Measurements from ENCODE around the gene ALPL. TPM values are rescaled to one million over a fixed set of nuclear protein-coding genes. Genes with fewer than 3 reads are reported as not detected.

ALPL gene
- polyA plus RNA-seq, 2 of the 4 experiments (the other 2 are of a cell fraction), result 0.06 to 0.31 TPM

DNA sequence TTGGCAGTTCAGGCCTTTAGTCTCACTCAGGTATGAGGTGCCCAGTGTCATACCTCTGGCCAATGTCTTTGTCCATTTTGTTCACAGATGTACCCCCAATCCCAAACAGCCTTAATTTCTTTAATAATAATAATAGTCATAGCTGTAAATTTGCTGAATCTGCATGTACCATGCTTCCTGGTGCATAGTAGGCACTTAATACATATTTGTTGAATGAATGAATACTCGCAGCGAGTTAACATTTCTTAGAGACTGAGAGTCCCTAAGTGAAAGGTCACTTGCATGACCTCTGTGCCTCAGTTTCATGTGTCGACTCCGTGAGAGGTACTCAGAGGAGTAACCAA is 12.5 kb downstream of the ALPL start:
- ATAC-seq (no peak), FAIRE-seq (no peak), DNase-seq (ENCODE audit: low read depth in 1 of 2, low spot score in 1 of 2) (no peak)
- POLR2A ChIA-PET, result no interaction called here
- no peak overlapping the region for H3K27ac ChIP-seq
- no peaks in the 10 kb centered on the region for H3K9me3 ChIP-seq
- H3K4me3 ChIP-seq, result no peak overlapping the region
- CTCF ChIA-PET, result interaction anchor here (1.2 to 2.4 kb wide), 3 partner anchors 13 to 152 kb away, joined by 3 to 10 read pairs (median 4); no protein-coding TSS in a partner anchor
- no peaks in the 10 kb centered on the region for H3K4me1 ChIP-seq
- no peak for TF ChIP-seq CBX2 (IDR thresholded peaks at IDR 0.05; ENCODE audit: borderline replicate concordance, low read depth)
- TF ChIP-seq MAFK (IDR thresholded peaks at IDR 0.05; ENCODE audit: partially characterized antibody), result peak; percentile 15
- 93% methylated on average over 4 of the region's 4 CpGs for WGBS (ENCODE audit: missing lambda C conversion rate)
- no peak overlapping the region for H3K4me2 ChIP-seq

DNA sequence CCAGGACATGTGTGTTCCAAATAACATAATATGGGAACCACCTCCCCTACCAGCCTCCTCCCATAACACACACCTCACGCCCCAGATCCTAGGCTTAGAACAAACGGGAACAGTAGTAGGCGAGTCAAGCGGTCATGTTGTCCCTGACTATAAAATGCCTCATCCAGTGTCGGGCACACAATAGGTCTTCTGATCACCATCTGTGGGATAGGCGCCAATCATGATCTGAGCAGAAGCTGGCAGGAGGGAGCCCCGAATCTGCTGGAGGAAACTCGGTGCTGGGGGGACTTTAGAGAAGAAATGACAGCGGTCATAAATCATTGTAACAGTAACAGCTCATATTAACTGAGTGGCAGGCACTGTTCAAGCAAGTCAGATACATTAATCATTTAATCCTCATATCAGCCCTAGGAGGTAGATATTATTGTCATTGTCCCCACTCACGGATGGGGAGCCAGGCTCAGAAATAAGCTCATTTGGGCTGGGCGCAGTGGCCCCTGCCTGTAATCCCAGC is 13.4 kb downstream of the ALPL start:
- H3K9me3 ChIP-seq, result no peaks in the 10 kb centered on the region
- TF ChIP-seq EP300 (IDR thresholded peaks at IDR 0.05) (no peak), FOSB (CRISPR knock-in tag; IDR thresholded peaks at IDR 0.05) (no peak), NFE2L2 (conservative IDR thresholded peaks at IDR 0.05; ENCODE audit: low read length) (no peak), RFX5 (IDR thresholded peaks at IDR 0.05) (no peak), RCOR1 (IDR thresholded peaks at IDR 0.05; ENCODE audit: low read depth, low read length) (no peak), BHLHE40 (IDR thresholded peaks at IDR 0.05; ENCODE audit: low read depth, low read length) (no peak), KDM5A (IDR thresholded peaks at IDR 0.05) (no peak), ESRRA (IDR thresholded peaks at IDR 0.05; ENCODE audit: borderline replicate concordance, low read length) (no peak), HOXB13 (CRISPR knock-in tag; IDR thresholded peaks at IDR 0.05; ENCODE audit: low read depth) (no peak)
- TF ChIP-seq, protein P1, sequence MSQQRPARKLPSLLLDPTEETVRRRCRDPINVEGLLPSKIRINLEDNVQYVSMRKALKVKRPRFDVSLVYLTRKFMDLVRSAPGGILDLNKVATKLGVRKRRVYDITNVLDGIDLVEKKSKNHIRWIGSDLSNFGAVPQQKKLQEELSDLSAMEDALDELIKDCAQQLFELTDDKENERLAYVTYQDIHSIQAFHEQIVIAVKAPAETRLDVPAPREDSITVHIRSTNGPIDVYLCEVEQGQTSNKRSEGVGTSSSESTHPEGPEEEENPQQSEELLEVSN (IDR thresholded peaks at IDR 0.05; ENCODE audit: borderline replicate concordance, low read depth), result no peak
- ATAC-seq (no peak), DNase-seq (ENCODE audit: low read depth in 1 of 2, low spot score in 1 of 2) (no peak), FAIRE-seq (no peak)
- no peak overlapping the region for H3K27ac ChIP-seq
- WGBS (ENCODE audit: missing lambda C conversion rate), result 67% methylated on average over 11 of the region's 11 CpGs
- POLR2A ChIA-PET, result no interaction called here
- H3K4me1 ChIP-seq, result no peaks in the 10 kb centered on the region
- CTCF ChIA-PET, result interaction anchor here (1.2 kb wide), 1 partner anchor 153 kb away, joined by 3 read pairs; no protein-coding TSS in a partner anchor
- H3K4me2 ChIP-seq, result no peak overlapping the region
- no peak overlapping the region for H3K4me3 ChIP-seq

DNA sequence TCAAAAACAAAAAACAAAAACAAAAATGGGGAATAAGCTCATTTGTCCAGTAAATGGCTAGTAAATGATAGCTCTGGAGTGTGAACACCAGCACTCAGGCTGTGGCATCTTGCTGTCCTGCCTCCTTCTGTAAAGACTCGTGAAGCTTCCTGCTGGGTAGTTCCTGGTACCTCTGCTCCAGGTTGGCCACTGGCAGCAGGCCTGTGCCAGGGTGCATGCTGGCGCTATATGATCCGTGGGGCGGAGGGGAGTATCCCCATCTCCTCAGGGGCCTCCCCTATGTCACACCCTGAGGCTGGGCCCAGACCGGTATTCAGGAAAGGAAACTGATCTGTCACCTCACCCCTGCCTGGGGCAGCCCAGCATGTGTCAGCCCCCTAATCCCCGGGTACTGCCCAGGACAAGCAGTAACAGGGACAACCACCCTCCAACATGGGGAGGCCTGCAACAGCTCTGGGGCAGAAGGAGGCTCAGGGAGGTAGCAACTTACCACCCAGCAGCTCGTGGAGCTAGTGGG is 14.1 kb downstream of the ALPL start:
- CTCF ChIA-PET, result interaction anchor here (1.2 to 1.7 kb wide), 2 partner anchors 17 to 50 kb away, joined by 3 to 5 read pairs; no protein-coding TSS in a partner anchor
- H3K4me1 ChIP-seq, result no peaks in the 10 kb centered on the region
- TF ChIP-seq, protein P1 (IDR thresholded peaks at IDR 0.05; ENCODE audit: borderline replicate concordance, low read depth), result no peak
- TF ChIP-seq, protein P2, sequence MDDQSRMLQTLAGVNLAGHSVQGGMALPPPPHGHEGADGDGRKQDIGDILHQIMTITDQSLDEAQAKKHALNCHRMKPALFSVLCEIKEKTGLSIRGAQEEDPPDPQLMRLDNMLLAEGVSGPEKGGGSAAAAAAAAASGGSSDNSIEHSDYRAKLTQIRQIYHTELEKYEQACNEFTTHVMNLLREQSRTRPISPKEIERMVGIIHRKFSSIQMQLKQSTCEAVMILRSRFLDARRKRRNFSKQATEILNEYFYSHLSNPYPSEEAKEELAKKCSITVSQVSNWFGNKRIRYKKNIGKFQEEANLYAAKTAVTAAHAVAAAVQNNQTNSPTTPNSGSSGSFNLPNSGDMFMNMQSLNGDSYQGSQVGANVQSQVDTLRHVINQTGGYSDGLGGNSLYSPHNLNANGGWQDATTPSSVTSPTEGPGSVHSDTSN (IDR thresholded peaks at IDR 0.05), result no peak
- DNase-seq (ENCODE audit: low read depth in 1 of 2, low spot score in 1 of 2) (no peak), FAIRE-seq (no peak), ATAC-seq (no peak; a peak in 1 of 6 replicates)
- H3K27ac ChIP-seq, result no peak overlapping the region
- no peak overlapping the region for H3K4me2 ChIP-seq
- POLR2A ChIA-PET, result no interaction called here
- H3K4me3 ChIP-seq, result no peak overlapping the region
- WGBS (ENCODE audit: missing lambda C conversion rate), result 92% methylated on average over 2 of the region's 7 CpGs
- H3K9me3 ChIP-seq, result no peaks in the 10 kb centered on the region

DNA sequence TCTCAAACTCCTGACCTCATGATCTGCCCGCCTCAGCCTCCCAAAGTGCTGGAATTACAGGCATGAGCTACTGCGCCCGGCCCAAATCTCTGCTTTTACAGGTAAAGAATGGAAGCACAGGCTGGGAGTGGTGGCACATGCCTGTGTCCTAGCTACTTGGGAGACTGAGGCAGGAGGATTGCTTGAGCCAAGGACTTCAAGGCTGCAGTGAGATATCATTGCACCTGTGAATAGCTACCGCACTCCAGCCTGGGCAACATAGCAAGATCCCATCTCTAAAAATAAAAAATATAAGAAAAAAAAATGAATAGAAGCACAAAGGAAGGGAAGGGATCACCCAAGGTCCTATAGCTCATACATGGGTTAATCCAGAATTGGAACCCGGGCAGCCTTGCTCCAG is 15.0 kb downstream of the ALPL start:
- ATAC-seq (no peak), FAIRE-seq (no peak), DNase-seq (ENCODE audit: low read depth in 1 of 2, low spot score in 1 of 2) (no peak)
- Histone ChIP-seq H3K4me1 (no peaks in the 10 kb centered on the region), H3K27ac (no peak overlapping the region), H3K9me3 (no peaks in the 10 kb centered on the region), H3K4me2 (no peak overlapping the region), H3K4me3 (no peak overlapping the region)
- POLR2A ChIA-PET, result no interaction called here
- CTCF ChIA-PET, result interaction anchor here (1.2 to 1.7 kb wide), 2 partner anchors 18 to 49 kb away, joined by 3 to 5 read pairs; no protein-coding TSS in a partner anchor
- 83% methylated on average over 5 of the region's 5 CpGs for WGBS (ENCODE audit: missing lambda C conversion rate)
- TF ChIP-seq KDM5A (IDR thresholded peaks at IDR 0.05) (no peak), ESRRA (IDR thresholded peaks at IDR 0.05; ENCODE audit: borderline replicate concordance, low read length) (no peak), SREBF2 (IDR thresholded peaks at IDR 0.05) (no peak), CBX8 (IDR thresholded peaks at IDR 0.05) (no peak), KDM1A (IDR thresholded peaks at IDR 0.05; ENCODE audit: low read depth) (no peak), POLR2AphosphoS2 (conservative IDR thresholded peaks at IDR 0.05; ENCODE audit: low read length) (no peak), SMC3 (IDR thresholded peaks at IDR 0.05) (no peak), HDAC2 (IDR thresholded peaks at IDR 0.05) (no peak), CEBPB (IDR thresholded peaks at IDR 0.05) (no peak), CBX2 (IDR thresholded peaks at IDR 0.05; ENCODE audit: borderline replicate concordance, low read depth) (no peak), BHLHE40 (IDR thresholded peaks at IDR 0.05; ENCODE audit: low read depth, low read length) (no peak), TP53 (CRISPR knock-in tag; IDR thresholded peaks at IDR 0.05) (no peak), RAD21 (conservative IDR thresholded peaks at IDR 0.05 in 1 of 2, IDR thresholded peaks at IDR 0.05 in 1 of 2) (no peak)
- TF ChIP-seq, protein P3, sequence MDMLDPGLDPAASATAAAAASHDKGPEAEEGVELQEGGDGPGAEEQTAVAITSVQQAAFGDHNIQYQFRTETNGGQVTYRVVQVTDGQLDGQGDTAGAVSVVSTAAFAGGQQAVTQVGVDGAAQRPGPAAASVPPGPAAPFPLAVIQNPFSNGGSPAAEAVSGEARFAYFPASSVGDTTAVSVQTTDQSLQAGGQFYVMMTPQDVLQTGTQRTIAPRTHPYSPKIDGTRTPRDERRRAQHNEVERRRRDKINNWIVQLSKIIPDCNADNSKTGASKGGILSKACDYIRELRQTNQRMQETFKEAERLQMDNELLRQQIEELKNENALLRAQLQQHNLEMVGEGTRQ (IDR thresholded peaks at IDR 0.05), result no peak
- TF ChIP-seq, protein P4, sequence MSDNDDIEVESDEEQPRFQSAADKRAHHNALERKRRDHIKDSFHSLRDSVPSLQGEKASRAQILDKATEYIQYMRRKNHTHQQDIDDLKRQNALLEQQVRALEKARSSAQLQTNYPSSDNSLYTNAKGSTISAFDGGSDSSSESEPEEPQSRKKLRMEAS (IDR thresholded peaks at IDR 0.05), result no peak
- TF ChIP-seq, protein P5, sequence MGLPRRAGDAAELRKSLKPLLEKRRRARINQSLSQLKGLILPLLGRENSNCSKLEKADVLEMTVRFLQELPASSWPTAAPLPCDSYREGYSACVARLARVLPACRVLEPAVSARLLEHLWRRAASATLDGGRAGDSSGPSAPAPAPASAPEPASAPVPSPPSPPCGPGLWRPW (IDR thresholded peaks at IDR 0.05), result no peak
- TF ChIP-seq, protein P6, sequence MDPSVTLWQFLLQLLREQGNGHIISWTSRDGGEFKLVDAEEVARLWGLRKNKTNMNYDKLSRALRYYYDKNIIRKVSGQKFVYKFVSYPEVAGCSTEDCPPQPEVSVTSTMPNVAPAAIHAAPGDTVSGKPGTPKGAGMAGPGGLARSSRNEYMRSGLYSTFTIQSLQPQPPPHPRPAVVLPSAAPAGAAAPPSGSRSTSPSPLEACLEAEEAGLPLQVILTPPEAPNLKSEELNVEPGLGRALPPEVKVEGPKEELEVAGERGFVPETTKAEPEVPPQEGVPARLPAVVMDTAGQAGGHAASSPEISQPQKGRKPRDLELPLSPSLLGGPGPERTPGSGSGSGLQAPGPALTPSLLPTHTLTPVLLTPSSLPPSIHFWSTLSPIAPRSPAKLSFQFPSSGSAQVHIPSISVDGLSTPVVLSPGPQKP (IDR thresholded peaks at IDR 0.05; ENCODE audit: low read depth, low read length), result no peak

All from A549 (cell line).